Cerebellar cortex (tissue), 1 donor: Measurements from ENCODE around the gene KCNH3.
A peak's percentile ranks its signal among the peaks of the same experiment; 100 is the strongest.

Experiments used
- DNase-seq: peaks from one replicate; pipeline ENCODE4 v3.0.0-alpha.2; 2015; ENCODE audit warnings: low spot score

KCNH3 gene

DNA sequence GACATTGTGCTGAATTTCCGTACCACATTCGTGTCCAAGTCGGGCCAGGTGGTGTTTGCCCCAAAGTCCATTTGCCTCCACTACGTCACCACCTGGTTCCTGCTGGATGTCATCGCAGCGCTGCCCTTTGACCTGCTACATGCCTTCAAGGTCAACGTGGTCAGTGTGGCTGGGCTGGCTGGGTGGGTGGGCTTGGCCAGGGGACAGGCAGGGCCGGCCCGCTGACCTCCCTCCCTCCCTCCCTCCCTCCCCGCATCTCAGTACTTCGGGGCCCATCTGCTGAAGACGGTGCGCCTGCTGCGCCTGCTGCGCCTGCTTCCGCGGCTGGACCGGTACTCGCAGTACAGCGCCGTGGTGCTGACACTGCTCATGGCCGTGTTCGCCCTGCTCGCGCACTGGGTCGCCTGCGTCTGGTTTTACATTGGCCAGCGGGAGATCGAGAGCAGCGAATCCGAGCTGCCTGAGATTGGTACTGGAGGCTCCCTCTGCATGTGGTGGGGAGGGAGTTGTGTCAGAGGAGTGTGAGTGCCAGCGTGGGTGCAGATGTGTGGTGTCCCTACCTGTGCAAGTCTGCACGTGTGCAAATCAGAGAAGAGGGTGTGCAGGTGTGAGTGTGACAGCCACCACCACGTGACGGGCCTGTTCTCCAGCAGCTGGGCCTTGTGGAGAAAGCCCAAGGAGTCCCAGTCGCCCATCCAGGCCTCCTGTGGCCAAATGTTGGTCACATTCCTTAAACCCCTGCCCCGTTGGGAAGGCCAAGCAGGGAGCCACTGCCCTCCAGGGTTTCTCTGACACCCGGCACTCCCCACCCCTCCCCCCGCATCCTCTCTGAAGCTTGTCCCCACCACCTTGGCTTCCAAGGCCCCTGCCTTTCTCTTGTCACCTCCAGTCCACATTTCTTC, 5.3 kb downstream of the KCNH3 start:
- no peak for DNase-seq

DNA sequence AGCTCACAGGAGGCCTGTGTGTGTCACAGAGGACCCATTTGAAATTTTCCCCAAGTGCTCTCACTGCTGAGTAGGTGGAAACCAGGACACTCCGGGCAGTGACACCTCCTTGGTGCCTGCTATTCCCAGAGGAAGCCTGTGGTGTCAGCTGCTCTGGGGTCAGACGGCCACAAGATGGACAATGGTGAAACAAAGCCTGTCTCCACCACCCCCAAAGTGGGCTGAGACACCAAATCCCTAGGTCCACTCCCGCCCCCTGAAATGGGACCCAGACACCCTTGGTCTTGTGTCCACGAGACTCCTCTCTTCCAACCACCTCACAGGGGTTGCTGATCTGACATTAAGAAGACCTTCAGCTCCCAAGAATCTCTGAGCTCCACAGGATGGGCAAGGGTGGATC, 7.0 kb downstream of the KCNH3 start:
- DNase-seq = no peak

DNA sequence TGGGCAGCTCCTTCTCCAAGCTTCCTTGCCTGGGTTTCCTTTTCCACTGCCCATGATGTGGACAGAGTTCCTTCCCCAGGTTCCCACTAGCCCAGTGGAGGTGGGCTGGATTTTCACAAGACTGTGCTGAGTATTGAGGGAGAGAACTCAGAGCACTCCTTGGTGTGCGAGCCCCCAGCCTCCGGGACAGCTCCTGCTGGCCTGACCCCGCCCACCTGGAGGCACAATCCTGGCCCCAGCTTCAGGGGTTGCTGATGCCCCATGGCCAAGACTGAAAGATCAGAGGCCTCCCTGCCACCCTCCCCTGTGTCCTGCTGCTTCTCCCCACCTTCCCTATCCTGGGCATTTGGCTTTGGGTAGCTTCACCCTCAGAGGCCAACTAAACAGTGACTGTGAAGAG, 7.7 kb downstream of the KCNH3 start:
- no peak for DNase-seq

DNA sequence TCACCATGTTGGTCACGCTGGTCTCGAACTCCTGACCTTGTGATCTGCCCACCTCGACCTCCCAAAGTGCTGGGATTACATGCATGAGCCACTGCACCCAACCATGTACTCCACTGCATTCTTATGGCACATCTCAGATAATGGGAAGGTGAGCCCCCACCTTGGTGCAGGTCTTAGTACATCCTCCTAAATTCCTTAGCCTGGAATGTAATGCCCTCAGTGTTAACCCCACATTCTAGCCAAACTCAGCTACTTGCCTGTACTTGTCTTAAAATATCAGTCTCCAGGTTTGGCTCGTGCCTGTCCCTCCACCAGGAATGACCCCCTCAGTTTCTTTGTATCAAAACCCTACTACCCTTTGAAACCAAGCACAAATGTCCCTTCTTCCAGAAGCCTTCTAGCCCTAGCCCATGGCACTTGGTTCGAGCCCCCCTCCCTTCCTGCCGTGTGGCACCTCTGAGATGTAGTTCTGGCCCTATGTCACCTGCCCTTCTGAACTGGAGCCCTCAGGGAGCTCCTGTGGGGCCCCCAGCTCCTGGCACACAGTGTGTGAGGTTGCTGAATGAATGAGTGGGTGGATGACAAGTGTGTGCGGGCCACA, 8.4 kb downstream of the KCNH3 start:
- no peak for DNase-seq

DNA sequence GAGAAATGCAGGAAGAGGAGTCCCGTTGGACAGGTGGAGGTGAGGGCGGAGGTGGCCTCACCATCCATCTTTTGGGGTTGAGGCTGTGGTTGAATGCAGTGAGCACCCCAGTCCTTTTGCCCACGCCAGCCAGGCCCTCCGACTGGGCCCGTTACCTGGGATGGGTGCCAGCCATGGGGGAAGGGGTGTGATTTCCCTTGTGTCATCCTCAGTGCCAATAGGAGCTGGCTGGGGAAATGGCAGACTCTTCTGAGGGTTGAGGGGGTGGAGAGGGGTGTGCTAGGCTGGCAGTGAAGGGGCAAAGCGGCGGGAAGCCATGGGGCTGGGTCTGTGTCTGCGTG, 9.6 kb downstream of the KCNH3 start:
- DNase-seq = no peak

DNA sequence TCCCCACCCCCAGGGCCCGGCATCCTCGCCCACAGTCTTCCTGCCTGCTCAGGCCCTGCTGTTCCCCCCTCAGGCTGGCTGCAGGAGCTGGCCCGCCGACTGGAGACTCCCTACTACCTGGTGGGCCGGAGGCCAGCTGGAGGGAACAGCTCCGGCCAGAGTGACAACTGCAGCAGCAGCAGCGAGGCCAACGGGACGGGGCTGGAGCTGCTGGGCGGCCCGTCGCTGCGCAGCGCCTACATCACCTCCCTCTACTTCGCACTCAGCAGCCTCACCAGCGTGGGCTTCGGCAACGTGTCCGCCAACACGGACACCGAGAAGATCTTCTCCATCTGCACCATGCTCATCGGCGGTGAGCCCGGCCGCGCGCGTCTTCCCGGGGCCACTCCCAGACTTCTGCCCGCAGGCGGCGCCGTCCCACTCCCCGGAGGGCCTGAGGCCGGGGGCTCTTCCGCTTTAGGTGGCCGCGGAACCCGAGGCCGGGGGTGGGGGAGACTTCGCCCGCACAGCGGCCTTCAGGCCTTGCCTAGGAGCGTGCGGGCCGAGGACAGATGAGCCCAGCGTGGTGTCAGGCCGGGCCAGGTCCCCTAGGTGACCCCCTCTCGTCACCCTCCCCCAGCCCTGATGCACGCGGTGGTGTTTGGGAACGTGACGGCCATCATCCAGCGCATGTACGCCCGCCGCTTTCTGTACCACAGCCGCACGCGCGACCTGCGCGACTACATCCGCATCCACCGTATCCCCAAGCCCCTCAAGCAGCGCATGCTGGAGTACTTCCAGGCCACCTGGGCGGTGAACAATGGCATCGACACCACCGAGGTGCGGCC, 10.2 kb downstream of the KCNH3 start:
- no peak for DNase-seq

DNA sequence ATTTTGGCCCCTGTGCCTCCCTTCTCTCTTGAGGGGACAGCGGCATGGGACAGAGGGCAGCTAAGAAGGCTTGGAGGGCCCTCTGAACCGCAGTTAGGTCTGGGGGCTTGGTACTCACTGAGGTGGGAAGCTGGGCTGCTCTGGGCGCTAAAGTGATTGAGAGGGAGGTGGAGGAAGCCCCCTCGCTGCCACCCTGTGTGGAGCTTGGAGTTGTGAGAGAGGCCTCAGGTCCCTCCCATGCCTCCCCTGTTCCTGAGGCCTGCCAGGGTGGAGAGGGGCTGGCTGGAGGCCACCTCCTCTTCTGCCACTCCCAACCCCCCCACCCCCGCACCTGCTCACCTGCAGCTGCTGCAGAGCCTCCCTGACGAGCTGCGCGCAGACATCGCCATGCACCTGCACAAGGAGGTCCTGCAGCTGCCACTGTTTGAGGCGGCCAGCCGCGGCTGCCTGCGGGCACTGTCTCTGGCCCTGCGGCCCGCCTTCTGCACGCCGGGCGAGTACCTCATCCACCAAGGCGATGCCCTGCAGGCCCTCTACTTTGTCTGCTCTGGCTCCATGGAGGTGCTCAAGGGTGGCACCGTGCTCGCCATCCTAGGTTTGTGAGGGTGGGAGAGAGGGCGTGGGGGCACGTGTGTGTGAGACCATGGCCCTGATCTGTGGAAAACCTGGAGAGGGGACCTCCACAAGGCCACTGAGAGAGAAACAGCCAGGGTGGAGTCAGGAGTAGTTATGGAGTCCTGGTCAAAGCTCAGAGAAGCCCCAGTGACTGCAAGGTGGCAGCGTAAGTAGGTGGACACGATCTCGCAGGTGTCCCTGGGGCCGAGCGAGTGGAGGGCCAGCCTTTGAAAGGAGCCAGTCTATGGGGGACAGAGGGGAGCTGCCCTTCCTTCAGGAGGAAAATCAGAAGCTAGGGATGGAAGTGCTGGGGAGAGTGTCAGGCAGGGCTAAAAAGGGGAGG, 11.2 kb downstream of the KCNH3 start:
- DNase-seq = no peak

DNA sequence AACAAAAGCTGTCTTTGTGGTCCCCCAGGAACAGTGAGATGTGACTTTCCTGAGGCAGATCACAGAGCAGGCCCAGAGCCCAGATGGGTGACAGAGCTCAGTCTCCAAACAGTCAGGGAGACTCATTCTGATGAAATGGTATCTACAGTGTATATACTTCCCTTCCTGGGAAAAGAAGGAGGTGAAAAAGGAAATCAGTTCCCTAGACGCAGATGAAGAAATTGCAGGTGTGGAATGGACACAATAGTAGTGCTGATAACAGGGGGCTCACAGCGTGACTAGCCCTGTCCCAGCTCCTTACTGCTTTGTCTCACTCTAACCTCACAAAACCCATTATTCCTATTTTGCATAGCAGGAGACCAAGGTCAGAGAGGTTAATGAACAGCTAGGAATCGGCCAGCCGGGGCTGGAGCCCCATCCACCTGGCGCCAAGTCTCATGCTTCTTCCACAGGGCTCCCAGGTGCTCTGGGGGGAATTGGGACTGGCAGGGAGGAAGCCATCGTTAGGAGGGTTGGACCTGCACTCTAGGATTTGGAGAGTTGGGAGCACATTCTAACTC, 11.9 kb downstream of the KCNH3 start:
- no peak for DNase-seq

DNA sequence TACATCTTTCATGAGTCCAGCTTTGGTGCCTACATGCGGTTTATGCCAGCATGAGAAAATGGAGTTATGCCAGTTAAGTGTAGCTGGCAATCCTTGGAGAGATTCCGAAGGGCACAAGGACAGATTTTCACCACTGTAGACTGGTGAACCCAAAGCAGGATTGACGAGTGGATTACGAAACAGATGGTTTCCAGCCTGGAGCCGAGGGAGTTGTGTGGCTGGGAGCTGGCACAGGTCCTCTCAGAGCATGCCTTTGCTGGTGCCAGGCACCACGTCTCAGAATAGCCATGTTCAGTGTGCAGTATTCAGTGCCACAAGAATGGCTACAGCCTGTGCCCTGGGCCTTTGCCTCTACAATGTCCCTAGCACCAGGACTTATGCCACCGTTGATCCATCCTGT, 13.2 kb downstream of the KCNH3 start:
- DNase-seq = peak; percentile 71

DNA sequence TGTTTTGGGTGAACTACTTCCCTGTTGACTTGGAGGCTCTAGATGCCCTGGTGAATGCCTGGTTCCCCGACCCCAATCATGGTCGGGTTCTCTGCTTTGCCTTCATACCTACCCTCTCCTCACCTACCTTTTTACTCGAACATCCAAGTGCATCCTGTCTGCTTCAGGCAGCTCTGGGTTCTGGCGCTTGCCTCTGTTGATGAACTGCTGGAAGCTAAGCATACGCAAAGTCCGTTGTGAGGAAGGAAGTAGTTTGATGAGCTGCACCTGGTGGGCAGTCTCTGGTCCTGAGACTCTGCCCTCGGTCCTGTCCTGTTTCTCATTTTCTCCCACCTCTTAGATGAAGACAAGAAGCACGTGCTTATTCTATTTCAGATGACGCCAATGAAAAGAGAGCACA, 13.6 kb downstream of the KCNH3 start:
- no peak for DNase-seq

DNA sequence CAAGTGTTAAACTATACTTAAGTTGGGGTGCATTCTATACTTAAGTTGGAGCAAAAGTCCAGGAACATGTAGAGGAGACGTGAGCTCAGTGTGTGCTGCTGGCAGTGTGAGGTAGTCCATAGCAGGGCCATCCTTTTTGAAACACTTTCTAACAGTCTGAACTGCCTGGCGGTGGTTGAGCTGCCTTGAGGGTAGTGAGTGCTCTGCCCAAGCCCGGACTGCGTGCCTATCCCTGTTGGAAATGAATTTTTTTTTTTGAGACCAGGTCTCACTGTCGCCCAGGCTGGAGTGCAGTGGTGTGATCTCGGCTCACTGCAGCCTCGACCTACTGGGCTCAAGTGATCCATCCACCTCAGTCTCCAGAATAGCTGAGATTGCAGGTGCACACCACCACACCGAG, 14.1 kb downstream of the KCNH3 start:
- no peak for DNase-seq

DNA sequence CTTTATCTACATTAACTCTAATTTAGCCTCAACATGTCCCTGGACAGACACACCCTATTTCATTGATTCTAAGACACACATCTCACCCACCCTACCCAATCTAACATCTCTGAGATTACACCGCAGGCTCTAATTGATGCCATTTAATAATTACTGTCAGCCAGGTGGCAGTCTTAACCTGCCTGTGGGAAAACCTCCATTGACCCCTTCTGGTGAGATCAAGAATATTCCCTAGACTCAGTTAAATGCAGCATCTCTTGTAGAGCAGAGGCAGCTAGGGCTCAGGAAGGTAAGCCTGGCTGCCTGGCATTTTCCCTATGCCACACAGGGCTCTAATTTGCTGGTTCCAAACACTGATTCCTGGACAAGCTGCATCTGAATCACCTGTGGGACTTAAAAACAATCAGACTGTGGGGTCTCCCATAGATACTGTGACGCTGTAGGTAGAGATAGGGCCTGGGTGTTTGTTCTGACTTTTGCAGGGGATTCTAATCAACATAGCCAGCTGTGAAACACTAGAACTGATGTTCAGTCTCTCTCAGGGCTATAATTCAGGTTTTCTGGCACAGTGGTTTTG, 14.8 kb downstream of the KCNH3 start:
- peak; percentile 68 for DNase-seq

DNA sequence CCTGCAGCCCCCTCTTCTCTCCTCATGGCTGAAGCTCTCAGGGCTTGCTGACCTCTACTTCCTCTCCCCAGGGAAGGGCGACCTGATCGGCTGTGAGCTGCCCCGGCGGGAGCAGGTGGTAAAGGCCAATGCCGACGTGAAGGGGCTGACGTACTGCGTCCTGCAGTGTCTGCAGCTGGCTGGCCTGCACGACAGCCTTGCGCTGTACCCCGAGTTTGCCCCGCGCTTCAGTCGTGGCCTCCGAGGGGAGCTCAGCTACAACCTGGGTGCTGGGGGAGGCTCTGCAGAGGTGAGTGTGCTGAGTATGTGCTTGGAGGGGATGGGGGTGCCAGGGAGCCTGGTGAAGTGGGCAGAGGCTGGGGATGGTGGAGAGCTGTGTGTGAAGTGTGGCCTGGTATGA, 15.4 kb downstream of the KCNH3 start:
- DNase-seq = no peak

DNA sequence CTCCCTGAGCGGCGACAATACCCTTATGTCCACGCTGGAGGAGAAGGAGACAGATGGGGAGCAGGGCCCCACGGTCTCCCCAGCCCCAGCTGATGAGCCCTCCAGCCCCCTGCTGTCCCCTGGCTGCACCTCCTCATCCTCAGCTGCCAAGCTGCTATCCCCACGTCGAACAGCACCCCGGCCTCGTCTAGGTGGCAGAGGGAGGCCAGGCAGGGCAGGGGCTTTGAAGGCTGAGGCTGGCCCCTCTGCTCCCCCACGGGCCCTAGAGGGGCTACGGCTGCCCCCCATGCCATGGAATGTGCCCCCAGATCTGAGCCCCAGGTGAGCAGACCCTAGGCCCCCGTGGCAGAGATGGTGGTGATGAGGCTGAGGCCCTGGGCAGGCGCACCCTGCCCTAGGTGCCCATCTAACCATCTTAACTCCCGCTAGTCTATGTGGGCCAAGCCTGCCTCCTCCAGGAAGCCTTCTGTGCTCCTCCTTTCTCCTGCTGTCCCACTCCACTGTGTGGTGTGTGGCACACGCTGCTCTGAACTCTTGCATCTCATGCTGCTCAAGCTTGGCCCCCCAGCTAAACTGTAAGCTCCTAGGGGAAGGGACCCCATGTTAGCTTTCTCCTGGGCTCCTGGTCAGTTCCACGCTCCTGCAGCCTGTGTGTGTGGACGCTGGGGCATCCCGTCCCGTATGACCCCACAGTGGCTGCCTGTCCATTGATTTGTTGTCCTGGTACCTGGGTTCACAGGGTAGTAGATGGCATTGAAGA, 17.0 kb downstream of the KCNH3 start:
- no peak for DNase-seq

DNA sequence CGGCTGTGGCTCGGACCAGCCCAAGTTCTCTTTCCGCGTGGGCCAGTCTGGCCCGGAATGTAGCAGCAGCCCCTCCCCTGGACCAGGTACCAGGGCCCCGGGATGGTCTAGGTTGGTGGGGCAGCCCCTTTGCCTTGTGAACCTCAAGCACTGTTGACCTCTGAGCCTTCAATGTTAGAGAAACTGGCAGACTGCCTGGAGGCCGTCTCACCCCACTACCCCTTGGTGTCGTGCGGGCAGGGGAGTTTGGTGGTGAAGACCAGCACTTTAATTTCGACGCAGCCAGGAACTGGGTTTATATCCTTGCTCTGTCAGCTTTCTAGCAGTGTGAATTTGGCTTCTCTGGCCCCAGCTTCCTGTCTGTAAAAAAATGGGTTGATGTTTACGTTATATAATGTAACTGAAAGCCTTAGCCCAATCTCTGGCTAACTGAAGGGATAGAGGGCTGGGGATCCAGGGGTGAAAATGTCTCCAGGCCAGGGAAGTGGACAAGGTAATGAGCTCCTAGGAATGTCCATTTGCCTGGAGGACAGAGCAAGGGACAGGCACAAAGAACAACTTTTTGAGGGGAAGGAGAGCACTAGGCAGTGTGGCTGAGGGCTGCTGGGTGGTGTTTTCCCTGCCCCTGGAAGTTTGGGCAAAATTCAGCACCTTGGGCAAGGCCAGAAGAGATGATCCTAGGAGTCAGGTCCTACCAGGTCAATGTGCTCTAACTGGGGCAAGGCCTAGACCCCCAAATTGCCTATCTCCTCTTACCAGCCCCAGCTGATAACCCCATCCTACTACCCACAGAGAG, 17.8 kb downstream of the KCNH3 start:
- no peak for DNase-seq

DNA sequence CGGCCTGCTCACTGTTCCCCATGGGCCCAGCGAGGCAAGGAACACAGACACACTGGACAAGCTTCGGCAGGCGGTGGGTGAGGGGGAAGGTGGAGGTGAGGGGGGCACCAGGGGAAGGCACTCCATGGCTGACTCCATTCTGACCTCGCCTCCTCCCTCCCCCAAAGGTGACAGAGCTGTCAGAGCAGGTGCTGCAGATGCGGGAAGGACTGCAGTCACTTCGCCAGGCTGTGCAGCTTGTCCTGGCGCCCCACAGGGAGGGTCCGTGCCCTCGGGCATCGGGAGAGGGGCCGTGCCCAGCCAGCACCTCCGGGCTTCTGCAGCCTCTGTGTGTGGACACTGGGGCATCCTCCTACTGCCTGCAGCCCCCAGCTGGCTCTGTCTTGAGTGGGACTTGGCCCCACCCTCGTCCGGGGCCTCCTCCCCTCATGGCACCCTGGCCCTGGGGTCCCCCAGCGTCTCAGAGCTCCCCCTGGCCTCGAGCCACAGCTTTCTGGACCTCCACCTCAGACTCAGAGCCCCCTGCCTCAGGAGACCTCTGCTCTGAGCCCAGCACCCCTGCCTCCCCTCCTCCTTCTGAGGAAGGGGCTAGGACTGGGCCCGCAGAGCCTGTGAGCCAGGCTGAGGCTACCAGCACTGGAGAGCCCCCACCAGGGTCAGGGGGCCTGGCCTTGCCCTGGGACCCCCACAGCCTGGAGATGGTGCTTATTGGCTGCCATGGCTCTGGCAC, 18.5 kb downstream of the KCNH3 start:
- DNase-seq = no peak

DNA sequence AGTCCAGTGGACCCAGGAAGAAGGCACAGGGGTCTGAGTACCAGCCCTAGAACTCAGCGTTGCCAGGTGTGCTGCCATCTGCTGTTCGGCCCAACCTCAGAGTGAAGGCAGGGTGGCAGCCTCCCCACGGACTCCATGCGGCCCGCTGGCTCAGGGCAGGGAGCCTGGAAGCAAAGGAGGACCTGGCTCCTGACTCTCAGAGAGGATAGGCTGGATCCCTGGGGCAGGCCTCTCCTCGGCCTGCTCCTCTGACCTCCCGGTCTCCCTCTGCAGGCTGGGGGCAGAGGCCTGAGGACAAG, 19.0 kb downstream of the KCNH3 start:
- DNase-seq = no peak

DNA sequence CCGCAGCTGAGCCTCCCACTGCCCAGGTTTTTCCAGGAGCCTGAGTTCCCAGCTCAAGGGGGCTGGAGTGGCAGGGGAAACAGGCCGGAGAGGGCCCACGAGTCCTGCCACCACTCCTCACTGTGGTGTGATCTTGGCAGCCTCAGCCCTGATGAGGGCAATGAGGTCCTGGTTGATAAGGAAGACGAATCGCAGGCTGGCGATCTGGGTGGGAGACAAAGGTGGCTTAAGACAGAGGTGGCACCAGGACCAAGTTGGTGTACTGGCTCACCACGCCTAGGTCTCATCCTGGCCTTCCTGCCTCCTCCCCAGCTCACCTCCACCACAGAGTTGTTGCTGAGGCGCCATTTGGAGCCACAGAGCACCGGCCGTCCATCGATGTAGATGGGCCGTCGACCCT, 19.7 kb downstream of the KCNH3 start:
- DNase-seq = no peak
